GM19240 (cell line): ENCODE measurements around the gene FOXP1.
"Not testable (repeated sequence)": the region's sequence is repeated elsewhere in the genome, so short reads cannot be mapped to it uniquely, and the experiment has no call there.

Experiments used
- DNase-seq: peaks from one replicate; pipeline ENCODE4 v3.0.0; 2011; ENCODE audit warnings: low spot score; ENCODE audit not compliant: insufficient read length

The FOXP1 gene

GRCh38 chr3:71532639-71533395 lies 50.7 kb downstream of the FOXP1 start:
- DNase-seq, result no peak

DNA sequence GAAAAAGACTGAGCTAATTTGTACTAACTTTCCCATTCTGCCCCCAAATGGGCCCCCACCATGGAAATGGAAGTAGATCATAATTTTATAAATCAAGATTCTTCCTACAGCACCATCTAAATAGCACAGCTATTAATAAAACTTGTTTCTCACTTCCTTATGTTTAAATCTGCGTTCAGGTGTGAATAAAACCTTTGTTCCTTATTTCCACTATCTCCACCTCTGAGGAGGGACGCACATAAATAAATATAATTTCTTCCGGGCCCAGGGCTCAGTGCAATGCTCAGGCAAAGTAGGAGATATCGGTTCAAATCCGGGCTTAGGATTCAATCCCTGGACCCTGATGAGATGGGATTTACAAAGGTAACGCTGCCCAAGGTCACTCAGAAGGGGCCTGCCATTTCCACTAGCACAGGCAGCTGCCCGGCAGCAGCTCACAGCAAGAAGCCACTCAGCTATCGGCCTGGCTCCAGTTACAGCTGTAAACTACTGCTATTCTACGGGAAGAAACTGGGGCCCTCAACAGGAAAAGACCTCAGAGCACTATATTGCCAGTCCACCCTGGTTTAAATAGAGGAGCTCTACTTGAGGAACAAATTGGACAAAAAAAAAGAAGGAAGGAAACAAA lies 52.5 kb downstream of the FOXP1 start:
- no peak for DNase-seq

- DNase-seq, result no peak
These were observed 54.7 kb downstream of the FOXP1 start for GRCh38 chr3:71528816-71529215.

GRCh38 chr3:71526448-71526847 lies 57.1 kb downstream of the FOXP1 start:
- DNase-seq, result not testable (repeated sequence)

DNA sequence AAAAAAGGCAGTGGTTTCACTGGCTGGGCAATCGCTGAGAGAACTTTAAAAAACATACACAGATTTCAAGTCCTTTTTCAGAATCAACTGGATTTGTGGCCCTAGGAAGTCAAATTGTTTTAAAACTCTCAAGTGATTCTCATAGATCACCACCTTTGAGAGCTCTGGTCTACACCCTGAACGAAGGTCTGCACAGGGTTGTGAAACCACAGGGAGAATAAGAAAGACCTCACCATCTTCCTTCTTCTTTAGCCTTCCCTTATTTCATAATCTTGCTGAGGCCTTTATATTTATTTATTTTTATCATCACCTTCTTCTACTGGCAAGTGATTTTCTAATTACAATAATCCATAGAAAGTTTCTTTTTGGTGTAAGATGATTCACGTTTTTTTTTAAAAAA lies 58.1 kb downstream of the FOXP1 start:
- no peak for DNase-seq

DNA sequence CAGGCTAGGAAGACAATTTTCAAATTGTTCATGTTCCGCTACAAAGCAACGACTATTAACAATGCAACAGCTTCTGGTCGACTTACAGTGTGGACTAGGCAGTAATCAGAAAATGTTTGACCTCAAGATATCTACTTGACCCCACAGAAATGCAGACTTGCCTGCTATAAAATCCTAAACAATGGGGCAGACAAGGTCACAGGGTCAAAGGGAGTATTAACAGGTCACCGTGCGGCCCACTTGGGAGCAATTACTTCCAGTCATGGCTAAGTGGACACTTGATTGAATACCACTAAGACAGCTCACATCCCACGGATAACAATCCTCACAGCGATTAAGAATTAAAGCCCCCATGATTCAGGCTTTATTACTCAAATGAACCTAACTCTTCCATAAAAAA lies 58.9 kb downstream of the FOXP1 start:
- DNase-seq, result no peak

DNA sequence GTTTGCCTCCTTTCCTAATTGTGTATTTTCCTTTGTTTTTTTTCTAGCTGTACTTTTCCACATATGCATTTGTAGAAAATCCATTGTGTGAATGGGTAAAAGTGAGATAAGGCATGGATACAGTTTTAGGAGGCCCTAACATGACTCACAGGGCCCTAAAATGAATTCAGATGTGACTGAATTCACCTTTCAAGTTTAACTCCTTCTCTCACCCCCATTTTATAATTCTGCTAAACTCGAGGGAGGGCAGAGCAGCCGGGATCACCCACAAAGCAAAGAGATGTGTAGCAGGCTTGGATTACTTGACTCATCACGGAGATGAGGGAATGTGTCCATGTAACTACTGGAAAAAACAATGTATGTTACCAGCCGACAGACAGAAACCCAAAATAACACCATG lies 59.9 kb downstream of the FOXP1 start:
- no peak for DNase-seq

DNA sequence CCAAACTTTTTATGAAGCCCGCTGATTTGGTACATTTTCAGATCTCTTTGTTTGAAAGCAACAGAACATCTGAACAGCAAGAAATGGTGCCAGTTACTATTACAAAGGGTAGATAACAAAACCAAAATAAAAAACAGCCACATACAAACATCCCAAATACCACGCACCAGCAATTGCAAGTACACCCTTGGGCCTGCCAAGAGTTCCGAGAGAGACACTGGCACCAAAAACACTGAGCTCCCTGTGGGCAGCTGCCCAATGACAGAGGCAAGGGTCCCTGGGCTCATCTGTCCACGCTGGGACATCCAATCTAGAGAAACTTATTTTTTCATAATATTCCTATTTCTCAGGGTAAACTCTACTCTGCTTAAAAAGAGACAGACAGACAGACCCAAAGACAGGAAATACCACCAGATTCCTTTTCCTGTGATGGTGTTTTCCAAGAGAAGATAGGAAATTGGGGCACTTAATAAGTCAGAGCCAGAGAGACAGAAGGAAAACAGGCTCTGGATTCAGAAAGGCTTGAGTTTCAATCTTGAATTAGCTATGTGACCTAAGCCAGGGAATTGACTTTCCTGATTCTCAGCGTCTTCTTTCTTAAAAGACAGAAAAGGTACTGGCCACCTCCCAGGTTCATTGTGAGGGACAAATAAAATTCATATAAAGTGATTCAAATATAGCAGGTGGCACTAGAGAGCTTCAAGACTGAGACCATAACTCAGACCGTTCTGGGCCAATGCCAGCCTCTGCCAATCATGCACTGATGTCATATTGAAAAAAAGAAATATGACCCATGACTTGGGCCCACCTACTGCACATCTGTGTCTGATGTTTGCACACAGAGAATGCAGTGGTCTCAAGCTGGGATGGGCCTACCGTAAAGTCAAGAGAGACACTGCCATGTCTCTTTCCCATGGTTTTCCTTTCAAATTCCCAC lies 61.3 kb downstream of the FOXP1 start:
- no peak for DNase-seq

DNA sequence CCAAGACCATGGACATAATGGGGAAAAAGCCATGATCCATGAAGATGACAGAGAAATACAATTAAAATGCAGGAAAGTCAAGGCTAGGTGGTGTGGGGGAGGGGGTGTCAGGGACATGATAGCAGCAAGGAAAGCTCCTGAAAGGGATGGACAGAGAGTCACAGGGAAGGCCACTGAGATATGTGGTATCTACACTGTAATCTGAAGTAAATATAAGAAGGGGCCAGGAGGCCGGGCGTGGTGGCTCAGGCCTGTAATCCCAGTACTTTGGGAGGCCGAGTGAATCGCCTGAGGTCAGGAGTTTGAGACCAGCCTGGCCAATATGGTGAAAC lies 62.5 kb downstream of the FOXP1 start:
- no peak for DNase-seq

GRCh38 chr3:71520161-71521020 lies 63.1 kb downstream of the FOXP1 start:
- no peak for DNase-seq

DNA sequence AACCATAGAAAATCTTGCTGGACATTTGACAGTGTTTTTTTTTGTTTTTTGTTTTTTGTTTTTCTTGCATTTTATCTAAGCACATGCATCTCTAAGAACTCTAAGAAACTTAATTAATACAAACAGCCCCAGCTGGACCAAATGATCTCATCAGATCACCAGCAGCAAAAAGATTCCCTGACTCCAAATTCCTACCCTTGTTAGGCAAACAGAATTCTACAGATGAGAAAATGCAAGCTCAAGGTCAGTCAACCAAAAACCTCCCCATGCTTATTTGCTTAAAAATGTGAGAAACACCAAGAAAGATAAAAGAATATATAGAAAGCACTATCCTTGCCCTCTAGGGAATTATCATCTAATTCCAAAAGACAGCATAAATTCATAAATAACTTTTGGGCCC lies 65.4 kb downstream of the FOXP1 start:
- DNase-seq, result no peak

- no peak for DNase-seq
These were observed 66.2 kb downstream of the FOXP1 start for GRCh38 chr3:71517271-71517791.

GRCh38 chr3:71515636-71516365 lies 67.7 kb downstream of the FOXP1 start:
- no peak for DNase-seq

- DNase-seq, result no peak
These were observed 68.9 kb downstream of the FOXP1 start for GRCh38 chr3:71514621-71515020.

GRCh38 chr3:71513515-71513914 lies 70.0 kb downstream of the FOXP1 start:
- no peak for DNase-seq

DNA sequence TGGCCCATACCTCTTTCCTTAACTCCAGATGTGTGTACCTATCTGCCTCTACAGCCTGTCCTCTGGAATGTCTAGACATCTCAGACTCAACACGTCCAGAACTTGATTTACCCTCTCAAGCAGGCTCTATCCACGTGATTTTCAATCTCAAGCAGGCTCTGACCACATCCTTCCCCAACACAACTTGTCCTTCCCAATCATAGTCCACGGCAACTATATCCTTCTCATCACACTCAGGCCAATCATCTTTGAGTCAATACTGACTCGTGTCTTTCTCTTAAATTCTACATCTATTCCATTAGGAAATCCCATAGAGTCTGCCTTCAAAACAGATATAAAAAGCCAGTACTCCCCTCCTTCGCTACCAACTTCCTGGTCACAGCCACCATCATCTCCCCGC lies 70.4 kb downstream of the FOXP1 start:
- DNase-seq, result no peak

- DNase-seq, result no peak
These were observed 71.0 kb downstream of the FOXP1 start for GRCh38 chr3:71512544-71512943.

DNA sequence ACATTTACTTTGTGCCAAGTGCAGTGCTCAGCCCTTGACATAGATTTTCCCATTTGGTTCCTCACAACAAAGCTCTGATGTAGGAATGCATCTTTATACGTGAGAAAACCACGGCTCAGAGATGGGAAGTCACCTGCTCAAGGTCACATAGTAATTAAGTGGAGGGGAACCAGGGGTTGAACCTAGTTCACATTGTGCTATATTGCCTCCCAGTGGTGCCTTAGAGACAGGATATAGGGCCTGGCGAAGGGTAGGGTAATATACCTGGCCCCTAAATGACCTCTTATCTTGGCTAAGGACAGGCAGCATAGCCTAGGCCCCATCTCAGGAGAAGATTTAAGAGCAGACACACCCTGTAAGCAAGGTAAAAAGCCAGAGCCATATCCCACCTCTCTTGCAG lies 71.5 kb downstream of the FOXP1 start:
- no peak for DNase-seq

DNA sequence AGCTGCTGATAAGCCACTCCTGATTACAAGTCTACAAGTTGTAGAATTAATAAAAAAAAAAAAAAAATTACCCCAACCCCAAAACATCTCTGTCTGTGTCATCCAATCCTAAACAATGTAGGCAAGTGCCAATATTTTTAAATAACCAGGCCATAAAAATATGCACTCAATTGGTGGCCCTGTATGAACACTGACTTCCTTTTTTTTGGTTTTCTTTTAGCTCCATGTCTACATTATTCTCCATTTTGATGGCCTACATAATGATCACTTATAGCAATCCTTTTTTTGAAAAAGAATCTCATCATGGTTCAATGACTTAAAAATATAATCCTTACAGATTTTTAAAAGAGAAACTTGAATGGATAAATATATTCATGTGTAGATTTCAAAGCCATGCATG lies 72.1 kb downstream of the FOXP1 start:
- no peak for DNase-seq

GRCh38 chr3:71511037-71511436 lies 72.5 kb downstream of the FOXP1 start:
- DNase-seq, result no peak
